K562 (cell line): ENCODE data around the gene FKBP9.

Source experiments
- ATF7 ChIP-seq: fragments of 450-650 bp; IDR thresholded peaks from 2 replicates; pipeline ENCODE4 v1.7.1; 2014; ENCODE audit warnings: mild to moderate bottlenecking, moderate library complexity
- CTCF ChIP-seq, 3 experiments: IDR thresholded peaks in 2 of 3; conservative IDR thresholded peaks in 1 of 3; 2 replicates each; pipeline ENCODE4 v1.5.1; 2011 to 2012; ENCODE audit warnings: low read length in 3 of 3, mild to moderate bottlenecking in 3 of 3, control low read depth in 2 of 3, improper control_type of control experiment in 1 of 3, inconsistent platforms in 1 of 3, low read depth in 1 of 3, mixed read lengths in 1 of 3, moderate library complexity in 1 of 3; ENCODE audit not compliant: insufficient read depth in 2 of 3
- EP300 ChIP-seq: IDR thresholded peaks from 2 replicates; pipeline ENCODE4 v1.6.1; 2012; ENCODE audit warnings: low read length, improper control_type of control experiment
- EZH2 ChIP-seq: IDR thresholded peaks from 2 replicates; pipeline ENCODE4 v1.6.1; 2012; ENCODE audit warnings: low read depth, mild to moderate bottlenecking, inconsistent platforms, low read length, borderline replicate concordance
- NR2F6 ChIP-seq: fragments of 450-650 bp; formaldehyde crosslinking; IDR thresholded peaks from 2 replicates; pipeline ENCODE4 v1.4.0; 2020; ENCODE audit warnings: mild to moderate bottlenecking
- PRDM10 ChIP-seq: fragments of 450-650 bp; IDR thresholded peaks from 2 replicates; pipeline ENCODE4 v1.6.1; 2018; ENCODE audit not compliant: partially characterized antibody
- ZBTB1 ChIP-seq: sonication (generic); formaldehyde crosslinking; IDR thresholded peaks from 2 replicates; pipeline ENCODE4 v1.8.1; 2023; ENCODE audit warnings: missing genetic modification reagents, low read depth, mild to moderate bottlenecking, borderline replicate concordance

GRCh38 chr7:33039257-33039902 is 82.1 kb downstream of the FKBP9 start:
- no peak for TF ChIP-seq CTCF (IDR thresholded peaks at IDR 0.05 in 2 of 3, conservative IDR thresholded peaks at IDR 0.05 in 1 of 3; ENCODE audit: insufficient read depth in 2 of 3, low read depth in 1 of 3, low read length in 3 of 3)
- no peak for TF ChIP-seq EP300
- TF ChIP-seq ATF7: no peak
- no peak for TF ChIP-seq PRDM10
- TF ChIP-seq NR2F6 (CRISPR knock-in tag): no peak
- TF ChIP-seq ZBTB1 (CRISPR knock-in tag): no peak
- no peak for TF ChIP-seq EZH2
